Parathyroid adenoma (tissue), 2 donors: ENCODE measurements around the gene MTMR12.

Experiments used
- H2AFZ ChIP-seq: fragments of 300-600 bp; sonication (generic); one replicate; pipeline ENCODE4 v1.7.0; 2017; ENCODE audit warnings: antibody characterized with exemption, mild to moderate bottlenecking
- H3K27ac ChIP-seq: fragments of 300-600 bp; sonication (generic); one replicate; pipeline ENCODE4 v1.7.0; 2017
- H3K27me3 ChIP-seq: fragments of 300-600 bp; sonication (generic); one replicate; pipeline ENCODE4 v1.7.0; 2017; ENCODE audit warnings: low read length; ENCODE audit not compliant: control insufficient read depth, insufficient read depth
- H3K36me3 ChIP-seq: fragments of 300-600 bp; sonication (generic); one replicate; pipeline ENCODE4 v1.7.0; 2017; ENCODE audit warnings: low read length; ENCODE audit not compliant: control insufficient read depth, insufficient read depth
- H3K4me1 ChIP-seq: fragments of 300-600 bp; sonication (generic); one replicate; pipeline ENCODE4 v1.7.0; 2017; ENCODE audit warnings: control low read depth
- H3K4me2 ChIP-seq: fragments of 300-600 bp; sonication (generic); one replicate; pipeline ENCODE4 v1.7.0; 2017; ENCODE audit warnings: low read length
- H3K4me3 ChIP-seq: fragments of 300-600 bp; sonication (generic); one replicate; pipeline ENCODE4 v1.7.0; 2017; ENCODE audit warnings: low read depth, low read length
- H3K79me2 ChIP-seq: fragments of 300-600 bp; sonication (generic); one replicate; pipeline ENCODE4 v1.7.0; 2017; ENCODE audit warnings: control low read depth
- H3K9ac ChIP-seq: fragments of 300-600 bp; sonication (generic); one replicate; pipeline ENCODE4 v1.7.0; 2017; ENCODE audit warnings: mild to moderate bottlenecking
- H3K9me3 ChIP-seq: fragments of 300-600 bp; sonication (generic); one replicate; pipeline ENCODE4 v1.7.0; 2017; ENCODE audit warnings: low read length; ENCODE audit not compliant: control insufficient read depth
- TF ChIP-seq, protein P1 (sequence below): fragments of 300-600 bp; sonication (generic); IDR thresholded peaks from one replicate; pipeline ENCODE4 v1.7.0; 2017; ENCODE audit warnings: antibody characterized with exemption, mild to moderate bottlenecking
- donor health status: primary hyperparathyroidism.

Gene MTMR12

DNA sequence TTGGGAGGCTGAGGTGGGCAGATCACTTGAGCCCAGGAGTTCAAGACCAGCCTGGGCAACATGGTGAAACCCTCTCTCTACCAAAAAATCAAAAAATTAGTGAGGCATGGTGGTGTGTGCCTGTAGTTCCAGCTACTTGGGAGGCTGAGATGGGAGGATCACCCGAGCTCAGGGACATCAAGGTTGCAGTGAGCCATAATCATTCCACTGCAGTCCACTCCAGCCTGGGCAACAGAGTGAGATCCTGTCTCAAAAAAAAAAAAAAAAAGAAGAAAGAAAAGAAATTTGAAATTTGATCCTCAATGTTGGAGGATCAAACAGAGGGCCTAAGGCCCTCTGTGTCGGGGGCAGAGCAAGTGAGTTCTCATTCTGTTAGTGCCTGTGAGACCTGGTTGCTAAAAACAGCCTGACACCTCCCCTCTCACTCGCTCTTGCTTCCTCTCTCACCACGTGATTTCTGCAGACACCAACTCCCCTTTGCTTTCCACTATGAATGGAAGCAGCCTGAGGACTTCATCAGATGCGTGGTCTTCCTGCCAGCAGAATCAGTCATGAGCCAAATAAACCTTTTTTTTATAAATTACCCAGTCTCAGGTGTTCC is 130.2 kb downstream of the MTMR12 start:
- TF ChIP-seq, protein P1, sequence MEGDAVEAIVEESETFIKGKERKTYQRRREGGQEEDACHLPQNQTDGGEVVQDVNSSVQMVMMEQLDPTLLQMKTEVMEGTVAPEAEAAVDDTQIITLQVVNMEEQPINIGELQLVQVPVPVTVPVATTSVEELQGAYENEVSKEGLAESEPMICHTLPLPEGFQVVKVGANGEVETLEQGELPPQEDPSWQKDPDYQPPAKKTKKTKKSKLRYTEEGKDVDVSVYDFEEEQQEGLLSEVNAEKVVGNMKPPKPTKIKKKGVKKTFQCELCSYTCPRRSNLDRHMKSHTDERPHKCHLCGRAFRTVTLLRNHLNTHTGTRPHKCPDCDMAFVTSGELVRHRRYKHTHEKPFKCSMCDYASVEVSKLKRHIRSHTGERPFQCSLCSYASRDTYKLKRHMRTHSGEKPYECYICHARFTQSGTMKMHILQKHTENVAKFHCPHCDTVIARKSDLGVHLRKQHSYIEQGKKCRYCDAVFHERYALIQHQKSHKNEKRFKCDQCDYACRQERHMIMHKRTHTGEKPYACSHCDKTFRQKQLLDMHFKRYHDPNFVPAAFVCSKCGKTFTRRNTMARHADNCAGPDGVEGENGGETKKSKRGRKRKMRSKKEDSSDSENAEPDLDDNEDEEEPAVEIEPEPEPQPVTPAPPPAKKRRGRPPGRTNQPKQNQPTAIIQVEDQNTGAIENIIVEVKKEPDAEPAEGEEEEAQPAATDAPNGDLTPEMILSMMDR, result no peak
- peaks cover 2% of the 10 kb centered on the region for H3K9me3 ChIP-seq
- H3K36me3 ChIP-seq, result no peaks in the 10 kb centered on the region
- no peak overlapping the region for H2AFZ ChIP-seq
- no peaks in the 10 kb centered on the region for H3K4me1 ChIP-seq
- no peaks in the 10 kb centered on the region for H3K79me2 ChIP-seq
- H3K4me2 ChIP-seq, result no peak overlapping the region
- no peaks in the 10 kb centered on the region for H3K27me3 ChIP-seq
- no peak overlapping the region for H3K4me3 ChIP-seq
- no peak overlapping the region for H3K9ac ChIP-seq
- H3K27ac ChIP-seq, result no peak overlapping the region
